ENCODE results near the gene AGER. TPM values are rescaled to one million over a fixed set of nuclear protein-coding genes. Genes with fewer than 3 reads are reported as not detected.
A peak's percentile ranks its signal among the peaks of the same experiment; 100 is the strongest.
"Not testable (repeated sequence)": the region's sequence is repeated elsewhere in the genome, so short reads cannot be mapped to it uniquely, and the experiment has no call there.

AGER gene
- polyA plus RNA-seq, 6 donors from 2014 or later, result 0.32 to 1.1 (median 0.63) TPM; not detected in 2

GRCh38 chr6:32212076-32212760 is 28.2 kb upstream of the AGER start:
- H3K9me3 Mint-ChIP-seq, result no peaks in the 10 kb centered on the region
- H3K27ac Mint-ChIP-seq, result peak overlapping the region in 2 of 6 donors; percentile 15 to 30
- H3K27me3 Mint-ChIP-seq, result no peaks in the 10 kb centered on the region
- no peak for DNase-seq
- no peak overlapping the region for H3K4me3 Mint-ChIP-seq
- H3K36me3 Mint-ChIP-seq, result no peaks in the 10 kb centered on the region
- ATAC-seq (ENCODE audit: low read depth in 2 of 2), result no peak
- H3K4me1 Mint-ChIP-seq, result peaks cover 6 to 15% (median 10%) of the 10 kb centered on the region in 3 donors

- not testable (repeated sequence) for H3K4me3 Mint-ChIP-seq; DNase-seq; H3K9me3 Mint-ChIP-seq; H3K36me3 Mint-ChIP-seq; ATAC-seq (ENCODE audit: low read depth in 2 of 2); H3K27me3 Mint-ChIP-seq; H3K27ac Mint-ChIP-seq
- peaks cover 6 to 10% (median 10%) of the 10 kb centered on the region in 3 donors for H3K4me1 Mint-ChIP-seq
Observed at GRCh38 chr6:32211432-32211831, 27.4 kb upstream of the AGER start.

- no peak for ATAC-seq (ENCODE audit: low read depth in 2 of 2)
Observed at GRCh38 chr6:32210191-32210601, 26.1 kb upstream of the AGER start.

GRCh38 chr6:32208996-32209395 is 24.9 kb upstream of the AGER start:
- H3K4me1 Mint-ChIP-seq, result peaks cover under 1 to 1% (median under 1%) of the 10 kb centered on the region in 3 donors
- peaks cover 0 to 11% (median 7%) of the 10 kb centered on the region in 3 donors for H3K27me3 Mint-ChIP-seq
- no peaks in the 10 kb centered on the region for H3K9me3 Mint-ChIP-seq
- no peaks in the 10 kb centered on the region for H3K36me3 Mint-ChIP-seq
- DNase-seq (no peak), ATAC-seq (ENCODE audit: low read depth in 2 of 2) (no peak)
- H3K27ac Mint-ChIP-seq, result peak overlapping the region in 2 of 6 donors; percentile 21 to 28
- no peak overlapping the region for H3K4me3 Mint-ChIP-seq

More at GRCh38 chr6:32210191-32210601, 26.1 kb upstream of the AGER start:
- Mint-ChIP-seq H3K36me3 (no peaks in the 10 kb centered on the region), H3K27ac (peak overlapping the region in 1 of 6 donors; percentile 58), H3K9me3 (no peaks in the 10 kb centered on the region), H3K4me3 (no peak overlapping the region), H3K4me1 (peaks cover 6 to 9% (median 9%) of the 10 kb centered on the region in 3 donors), H3K27me3 (peaks cover 0 to 1% (median under 1%) of the 10 kb centered on the region in 3 donors)
- DNase-seq, result no peak

GRCh38 chr6:32204268-32204715 is 20.2 kb upstream of the AGER start:
- H3K9me3 Mint-ChIP-seq, result no peaks in the 10 kb centered on the region
- H3K27me3 Mint-ChIP-seq, result peaks cover 0 to 23% (median 7%) of the 10 kb centered on the region in 3 donors
- no peaks in the 10 kb centered on the region for H3K36me3 Mint-ChIP-seq
- peak overlapping the region in 1 of 6 donors; percentile 79 for H3K27ac Mint-ChIP-seq
- DNase-seq (no peak), ATAC-seq (ENCODE audit: low read depth in 2 of 2) (no peak)
- H3K4me1 Mint-ChIP-seq, result no peaks in the 10 kb centered on the region
- H3K4me3 Mint-ChIP-seq, result no peak overlapping the region

- Mint-ChIP-seq H3K4me3 (no peak overlapping the region), H3K4me1 (no peaks in the 10 kb centered on the region), H3K27ac (peak overlapping the region in 2 of 6 donors; percentile 33 to 43), H3K36me3 (no peaks in the 10 kb centered on the region), H3K27me3 (peaks cover 0 to 23% (median 7%) of the 10 kb centered on the region in 3 donors), H3K9me3 (no peaks in the 10 kb centered on the region)
- no peak for DNase-seq
- no peak for ATAC-seq (ENCODE audit: low read depth in 2 of 2)
Observed at GRCh38 chr6:32203426-32204267, 19.6 kb upstream of the AGER start.

GRCh38 chr6:32202186-32202585 is 18.1 kb upstream of the AGER start:
- Mint-ChIP-seq H3K4me1 (peaks cover 0 to 1% (median under 1%) of the 10 kb centered on the region in 3 donors), H3K27ac (no peak overlapping the region), H3K4me3 (no peak overlapping the region), H3K36me3 (no peaks in the 10 kb centered on the region), H3K9me3 (no peaks in the 10 kb centered on the region), H3K27me3 (peaks cover 0 to 23% (median 7%) of the 10 kb centered on the region in 3 donors)
- ATAC-seq (ENCODE audit: low read depth in 2 of 2) (no peak), DNase-seq (no peak)

- no peaks in the 10 kb centered on the region for H3K36me3 Mint-ChIP-seq
- no peaks in the 10 kb centered on the region for H3K9me3 Mint-ChIP-seq
- H3K27ac Mint-ChIP-seq, result peak overlapping the region in 1 of 6 donors; percentile 28
- DNase-seq, result no peak
- peaks cover 0 to 23% (median 7%) of the 10 kb centered on the region in 3 donors for H3K27me3 Mint-ChIP-seq
- peak overlapping the region in 1 of 8 donors; percentile 4 for H3K4me3 Mint-ChIP-seq
- peaks cover 10 to 14% (median 13%) of the 10 kb centered on the region in 3 donors for H3K4me1 Mint-ChIP-seq
- ATAC-seq (ENCODE audit: low read depth in 2 of 2), result no peak
Observed at GRCh38 chr6:32200711-32201475, 16.8 kb upstream of the AGER start.

GRCh38 chr6:32198866-32199265 is 14.8 kb upstream of the AGER start:
- H3K4me3 Mint-ChIP-seq, result peak overlapping the region in 3 of 8 donors; percentile 20 to 66 (median 53)
- H3K27me3 Mint-ChIP-seq, result peaks cover 0 to 12% (median 0%) of the 10 kb centered on the region in 3 donors
- H3K4me1 Mint-ChIP-seq, result peaks cover 28 to 32% (median 28%) of the 10 kb centered on the region in 3 donors
- DNase-seq (no peak), ATAC-seq (ENCODE audit: low read depth in 2 of 2) (no peak)
- H3K9me3 Mint-ChIP-seq, result no peaks in the 10 kb centered on the region
- peak overlapping the region in 4 of 6 donors; percentile 49 to 100 (median 87) for H3K27ac Mint-ChIP-seq
- H3K36me3 Mint-ChIP-seq, result no peaks in the 10 kb centered on the region

GRCh38 chr6:32198345-32198696 is 14.3 kb upstream of the AGER start:
- peak overlapping the region in 4 of 6 donors; percentile 74 to 100 (median 86) for H3K27ac Mint-ChIP-seq

GRCh38 chr6:32196682-32197616 is 12.9 kb upstream of the AGER start:
- H3K27me3 Mint-ChIP-seq, result peaks cover 0 to 3% (median 0%) of the 10 kb centered on the region in 3 donors
- H3K4me1 Mint-ChIP-seq, result peaks cover 42 to 48% (median 44%) of the 10 kb centered on the region in 3 donors
- no peaks in the 10 kb centered on the region for H3K9me3 Mint-ChIP-seq
- H3K27ac Mint-ChIP-seq, result peak overlapping the region; percentile 99 to 100 (median 100)
- H3K4me3 Mint-ChIP-seq, result peak overlapping the region; percentile 92 to 100 (median 98)
- peaks cover 0 to 8% of the 10 kb centered on the region in 2 donors for H3K36me3 Mint-ChIP-seq
- ATAC-seq (ENCODE audit: low read depth in 2 of 2), result no peak
- DNase-seq, result peak; percentile 23

More at GRCh38 chr6:32198345-32198696, 14.3 kb upstream of the AGER start:
- ATAC-seq (ENCODE audit: low read depth in 2 of 2) (no peak), DNase-seq (no peak)
- Mint-ChIP-seq H3K4me3 (peak overlapping the region in 4 of 8 donors; percentile 28 to 66 (median 54)), H3K9me3 (no peaks in the 10 kb centered on the region), H3K4me1 (peaks cover 33 to 38% (median 33%) of the 10 kb centered on the region in 3 donors), H3K36me3 (no peaks in the 10 kb centered on the region), H3K27me3 (peaks cover 0 to 8% (median 0%) of the 10 kb centered on the region in 3 donors)

Measured in naive B cell (primary cell).